Panc1 (cell line): Measurements from ENCODE around the gene OSBP2. TPM values are rescaled to one million over a fixed set of nuclear protein-coding genes. Genes with fewer than 3 reads are reported as not detected.

Source experiments
- ATAC-seq: fragments of 200-7000 bp; cut with Tn5 transposase; 2 replicates; pipeline ENCODE4 v1.9.1; 2020; ENCODE audit warnings: mild to moderate bottlenecking, moderate library complexity
- BruUV-seq: library from RNA; stranded (reverse); fragments of 400-500 nt; replicated peaks from 2 replicates; lab custom pipeline; 2021; lab: Mats Ljungman, UMichigan
- CTCF ChIA-PET: fragments of 300-600 bp; sonication (Branson Sonifier 250); formaldehyde crosslinking; loops from one replicate; lab custom pipeline; 2022; ENCODE audit warnings: antibody characterized with exemption; lab: Charles Lee
- POLR2A ChIA-PET: fragments of 300-600 bp; sonication (Branson Sonifier 250); formaldehyde crosslinking; loops from one replicate; lab custom pipeline; 2022; ENCODE audit warnings: antibody characterized with exemption; lab: Charles Lee
- DNase-seq: peaks from one replicate; pipeline ENCODE4 v3.0.0-alpha.2; 2010; ENCODE audit warnings: low read depth, low spot score
- H3K27ac ChIP-seq: 2 replicates; pipeline ENCODE4 v1.5.1; 2011; ENCODE audit warnings: mild to moderate bottlenecking, low read length, inconsistent platforms
- H3K27me3 ChIP-seq: fragments of 200-500 bp; sonication (Bioruptor generic); 2 replicates; pipeline ENCODE4 v1.6.0; 2014; ENCODE audit warnings: low read length, inconsistent platforms; ENCODE audit not compliant: control insufficient read depth, insufficient read depth
- H3K36me3 ChIP-seq: fragments of 200-500 bp; sonication (Bioruptor generic); 2 replicates; pipeline ENCODE4 v1.5.1; 2014; ENCODE audit warnings: inconsistent platforms, mild to moderate bottlenecking, low read length, moderate library complexity; ENCODE audit not compliant: control insufficient read depth, insufficient read depth
- H3K4me1 ChIP-seq: 2 replicates; pipeline ENCODE4 v1.5.1; 2011; ENCODE audit warnings: inconsistent platforms, mild to moderate bottlenecking, low read length, moderate library complexity; ENCODE audit not compliant: control insufficient read depth, insufficient read depth
- H3K4me3 ChIP-seq, 2 experiments: 2 replicates each; pipeline ENCODE4 v1.5.1; 2011 to 2012; ENCODE audit warnings: low read depth in 2 of 2, low read length in 2 of 2, mild to moderate bottlenecking in 2 of 2, inconsistent platforms in 1 of 2, moderate library complexity in 1 of 2
- H3K9me3 ChIP-seq: fragments of 200-500 bp; sonication (Bioruptor generic); 2 replicates; pipeline ENCODE4 v1.5.1; 2014; ENCODE audit warnings: low read depth, mild to moderate bottlenecking, inconsistent platforms, low read length, moderate library complexity; ENCODE audit not compliant: control insufficient read depth, insufficient read depth
- CTCF ChIP-seq: fragments of 450-650 bp; IDR thresholded peaks from 2 replicates; pipeline ENCODE4 v1.5.1; 2017; ENCODE audit warnings: mild to moderate bottlenecking
- POLR2AphosphoS5 ChIP-seq: IDR thresholded peaks from 2 replicates; pipeline ENCODE4 v1.6.1; 2012; ENCODE audit warnings: mild to moderate bottlenecking, low read depth, low read length, moderate library complexity
- REST ChIP-seq, 2 experiments: IDR thresholded peaks; 2 replicates each; pipeline ENCODE4 v1.6.1; 2011 to 2012; ENCODE audit warnings: low read depth in 2 of 2, control low read depth in 1 of 2, low read length in 1 of 2, mild to moderate bottlenecking in 1 of 2, moderate library complexity in 1 of 2; ENCODE audit not compliant: insufficient read depth in 1 of 2
- SIN3A ChIP-seq: IDR thresholded peaks from 2 replicates; pipeline ENCODE4 v1.6.1; 2012; ENCODE audit warnings: low read depth, mild to moderate bottlenecking, low read length, moderate library complexity, borderline replicate concordance; ENCODE audit not compliant: insufficient read depth
- TCF7L2 ChIP-seq: IDR thresholded peaks from 2 replicates; pipeline ENCODE4 v1.6.1; 2011; ENCODE audit warnings: mild to moderate bottlenecking, low read depth, low read length, inconsistent platforms
- in situ Hi-C: cut with HindIII; loops from 2 replicates; pipeline ENCODE4 v1.10.0; 2016; ENCODE audit warnings: low sequenced_read_pairs, low pct_unique_long_range_greater_than_20kb
- intact Hi-C: fragments of 100-400 bp; cut with micrococcal nuclease; formaldehyde crosslinking; loops from one replicate; pipeline ENCODE4 v1.10.0; 2022; ENCODE audit not compliant: unreplicated experiment
- total RNA-seq: library from RNA; stranded (reverse); gene quantifications from one replicate; pipeline ENCODE4 v1.2.1, GENCODE V29; 2021; ENCODE audit not compliant: unreplicated experiment

OSBP2 gene
- total RNA-seq, 1 experiment from 2014 or later = 4.7 TPM

GRCh38 chr22:30940685-30941362 is 246.2 kb downstream of the OSBP2 start:
- peaks cover 11% of the 10 kb centered on the region for H3K36me3 ChIP-seq
- ChIA-PET POLR2A (no interaction called here), CTCF (no interaction called here)
- H3K27me3 ChIP-seq = no peaks in the 10 kb centered on the region
- no TSS peak for BruUV-seq
- TF ChIP-seq REST (IDR thresholded peaks at IDR 0.05; ENCODE audit: insufficient read depth in 1 of 2, low read depth in 2 of 2, low read length in 1 of 2) (no peak), TCF7L2 (no peak), POLR2AphosphoS5 (no peak), SIN3A (no peak), CTCF (no peak)
- no peaks in the 10 kb centered on the region for H3K4me1 ChIP-seq
- no peak for DNase-seq
- H3K4me3 ChIP-seq = no peak overlapping the region
- intact Hi-C loops (no loop called here), in situ Hi-C loops (no loop called here)
- no peak overlapping the region for H3K27ac ChIP-seq
- no peak for ATAC-seq
- H3K9me3 ChIP-seq = no peaks in the 10 kb centered on the region

GRCh38 chr22:30941363-30941740 is 246.7 kb downstream of the OSBP2 start:
- CTCF ChIA-PET = no interaction called here
- intact Hi-C loops = no loop called here
- no peaks in the 10 kb centered on the region for H3K27me3 ChIP-seq
- in situ Hi-C loops = no loop called here
- H3K36me3 ChIP-seq = peaks cover 13% of the 10 kb centered on the region
- H3K27ac ChIP-seq = no peak overlapping the region
- no peaks in the 10 kb centered on the region for H3K4me1 ChIP-seq
- no peak for ATAC-seq
- POLR2A ChIA-PET = no interaction called here
- TF ChIP-seq REST (IDR thresholded peaks at IDR 0.05; ENCODE audit: insufficient read depth in 1 of 2, low read depth in 2 of 2, low read length in 1 of 2) = no peak
- no peak for TF ChIP-seq CTCF
- TF ChIP-seq SIN3A = no peak
- TF ChIP-seq TCF7L2 = no peak
- TF ChIP-seq POLR2AphosphoS5 = no peak
- H3K4me3 ChIP-seq = no peak overlapping the region
- no peaks in the 10 kb centered on the region for H3K9me3 ChIP-seq
- DNase-seq = no peak
- BruUV-seq = no TSS peak
